GM21528 (cell line): ENCODE results near the gene OTOL1.

Experiments
- ATAC-seq: cut with Tn5 transposase; IDR thresholded peaks from one replicate; pipeline ENCODE4 v1.9.1; 2021; ENCODE audit warnings: mild to moderate bottlenecking, moderate library complexity; ENCODE audit not compliant: unreplicated experiment, low FRiP score

OTOL1 gene

GRCh38 chr3:161531930-161532329 lies 35.3 kb downstream of the OTOL1 start:
- no peak for ATAC-seq

- ATAC-seq: peak; percentile 82
Observed at GRCh38 chr3:161540594-161540993, 44.0 kb downstream of the OTOL1 start.

- no peak for ATAC-seq
Observed at GRCh38 chr3:161545824-161546223, 49.2 kb downstream of the OTOL1 start.

GRCh38 chr3:161548301-161548700 lies 51.7 kb downstream of the OTOL1 start:
- no peak for ATAC-seq

GRCh38 chr3:161549261-161549660 lies 52.7 kb downstream of the OTOL1 start:
- ATAC-seq: no peak

- ATAC-seq: no peak
Observed at GRCh38 chr3:161550491-161551195, 54.0 kb downstream of the OTOL1 start.

GRCh38 chr3:161551697-161552096 lies 55.1 kb downstream of the OTOL1 start:
- ATAC-seq: no peak

GRCh38 chr3:161552984-161553560 lies 56.5 kb downstream of the OTOL1 start:
- no peak for ATAC-seq
